HepG2 (cell line): ENCODE data around the gene AFAP1. TPM values are rescaled to one million over a fixed set of nuclear protein-coding genes. Genes with fewer than 3 reads are reported as not detected.
A peak's percentile ranks its signal among the peaks of the same experiment; 100 is the strongest.

Experiments used
- ATF7 ChIP-seq, 2 experiments: fragments of 450-650 bp in 1 of 2; sonication (generic) in 1 of 2; formaldehyde crosslinking in 1 of 2; IDR thresholded peaks; 2 replicates each; pipeline versions ENCODE4 v1.4.0 to v1.6.1; 2016 to 2020; ENCODE audit warnings: antibody characterized with exemption in 1 of 2, mild to moderate bottlenecking in 1 of 2, missing genetic modification reagents in 1 of 2
- FIP1L1 ChIP-seq: fragments of 200-400 bp; formaldehyde crosslinking; IDR thresholded peaks from 2 replicates; pipeline ENCODE4 v1.6.1; 2018; ENCODE audit warnings: low read depth, mild to moderate bottlenecking, low read length, moderate library complexity, borderline replicate concordance; ENCODE audit not compliant: insufficient read depth
- FOSL1 ChIP-seq: sonication (generic); formaldehyde crosslinking; IDR thresholded peaks from 2 replicates; pipeline ENCODE4 v1.9.0; 2021; ENCODE audit warnings: missing genetic modification reagents, borderline replicate concordance
- HDAC1 ChIP-seq: sonication (generic); formaldehyde crosslinking; IDR thresholded peaks from 2 replicates; pipeline ENCODE4 v1.5.1; 2020; ENCODE audit warnings: mild to moderate bottlenecking, missing genetic modification reagents
- KAT7 ChIP-seq: IDR thresholded peaks from 2 replicates; pipeline ENCODE4 v1.6.1; 2018; ENCODE audit warnings: borderline replicate concordance, missing compliant biosample characterization
- REL ChIP-seq: sonication (generic); formaldehyde crosslinking; conservative IDR thresholded peaks from 2 replicates; pipeline ENCODE4 v1.8.0; 2022; ENCODE audit warnings: mild to moderate bottlenecking, missing genetic modification reagents, moderate library complexity
- SMARCC2 ChIP-seq: fragments of 450-650 bp; IDR thresholded peaks from 2 replicates; pipeline ENCODE4 v1.6.1; 2017; ENCODE audit warnings: antibody characterized with exemption, mild to moderate bottlenecking
- ZNF331 ChIP-seq: sonication (generic); formaldehyde crosslinking; IDR thresholded peaks from 2 replicates; pipeline ENCODE4 v1.4.0; 2020; ENCODE audit warnings: missing genetic modification reagents
- ZNF337 ChIP-seq: sonication (generic); formaldehyde crosslinking; IDR thresholded peaks from 2 replicates; pipeline ENCODE4 v1.5.1; 2020; ENCODE audit warnings: missing genetic modification reagents, low read depth, mild to moderate bottlenecking, borderline replicate concordance
- ZNF670 ChIP-seq: sonication (generic); formaldehyde crosslinking; IDR thresholded peaks from 2 replicates; pipeline ENCODE4 v1.8.0; 2022; ENCODE audit warnings: mild to moderate bottlenecking, missing genetic modification reagents, borderline replicate concordance
- ZNF776 ChIP-seq: sonication (generic); formaldehyde crosslinking; IDR thresholded peaks from 2 replicates; pipeline ENCODE4 v1.4.0; 2020; ENCODE audit warnings: mild to moderate bottlenecking, missing genetic modification reagents
- ZSCAN30 ChIP-seq: sonication (generic); formaldehyde crosslinking; IDR thresholded peaks from 2 replicates; pipeline ENCODE4 v1.5.0; 2020; ENCODE audit warnings: mild to moderate bottlenecking, missing genetic modification reagents
- polyA plus RNA-seq, 8 experiments: library from polyadenylated mRNA; depleted of rRNA in 3 of 8; stranded (reverse) in 7 of 8; unstranded in 1 of 8; fragments of >200 nt; fragmentation: Illumina TruSeq in 4 of 8; extraction: Trizol in 4 of 8; gene quantifications; 2 replicates each; pipeline versions ENCODE4 v1.2.1 to v1.2.3, GENCODE V29; 2011 to 2016; ENCODE audit warnings: low read depth in 4 of 8, missing spikeins in 1 of 8, mixed read lengths in 1 of 8; ENCODE audit not compliant: insufficient read depth in 1 of 8
- total RNA-seq, 5 experiments: library from RNA; depleted of rRNA; stranded (reverse); fragments of >200 nt; fragmentation: Illumina TruSeq; extraction: Trizol; gene quantifications; 2 replicates each; pipeline ENCODE4 v1.2.3, GENCODE V29; 2016; ENCODE audit warnings: low read depth in 1 of 5
- TF ChIP-seq, protein P1 (sequence below): IDR thresholded peaks from 2 replicates; pipeline ENCODE4 v1.6.1; 2016; ENCODE audit warnings: mild to moderate bottlenecking, missing biosample characterization, missing genetic modification reagents
- TF ChIP-seq, protein P2 (sequence below): sonication (generic); formaldehyde crosslinking; IDR thresholded peaks from 2 replicates; pipeline ENCODE4 v1.5.1; 2020; ENCODE audit warnings: mild to moderate bottlenecking, missing genetic modification reagents, moderate library complexity
- TF ChIP-seq, protein P3 (sequence below): sonication (generic); formaldehyde crosslinking; IDR thresholded peaks from 2 replicates; pipeline ENCODE4 v1.4.0; 2020; ENCODE audit warnings: missing genetic modification reagents, mild to moderate bottlenecking, borderline replicate concordance
- TF ChIP-seq, protein P4 (sequence below): sonication (generic); formaldehyde crosslinking; IDR thresholded peaks from 2 replicates; pipeline ENCODE4 v1.4.0; 2020; ENCODE audit warnings: missing genetic modification reagents, borderline replicate concordance

AFAP1 gene
- total and polyA plus RNA-seq, 2 of the 13 experiments (the other 11 are each of a cell fraction or from before 2014, with no cell fraction given): 2.5 TPM

DNA sequence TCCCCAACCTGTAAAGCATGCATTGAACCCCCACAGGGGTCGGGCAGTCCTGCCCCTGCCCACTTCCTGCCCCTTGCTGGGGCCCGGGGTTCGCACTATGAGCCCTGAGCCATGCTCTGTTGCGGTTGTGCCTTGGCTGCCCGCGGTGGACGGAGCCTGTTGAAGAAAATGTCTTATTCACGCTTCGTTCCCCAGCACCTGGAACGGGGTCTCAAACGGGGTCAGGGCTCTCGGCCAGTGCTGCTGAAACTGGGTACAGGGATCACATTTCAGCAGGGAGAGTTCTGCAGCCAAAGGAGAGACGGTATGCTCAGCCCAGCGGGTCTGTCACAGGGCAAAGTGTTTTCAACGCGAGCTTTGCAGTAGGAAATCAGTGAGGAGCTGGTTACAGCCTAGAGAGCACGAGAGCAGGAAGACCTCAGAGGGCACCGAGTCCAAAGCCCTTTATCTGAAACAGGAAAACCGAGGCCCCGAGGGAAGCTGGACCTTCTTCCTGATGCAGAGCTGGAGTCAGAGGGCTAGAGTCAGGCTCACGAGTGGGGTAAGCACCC, 46.3 kb upstream of the AFAP1 start (continued):
- no peak for TF ChIP-seq ATF7 (IDR thresholded peaks at IDR 0.05)
- TF ChIP-seq ATF7 (CRISPR knock-in tag; IDR thresholded peaks at IDR 0.05): no peak
- no peak for TF ChIP-seq ZNF337 (CRISPR knock-in tag)
- no peak for TF ChIP-seq SMARCC2
- TF ChIP-seq FOSL1 (CRISPR knock-in tag): no peak
- no peak for TF ChIP-seq KAT7 (CRISPR knock-in tag)
- TF ChIP-seq ZNF331: no peak
- no peak for TF ChIP-seq ZNF776 (CRISPR knock-in tag)
- TF ChIP-seq, protein P1, sequence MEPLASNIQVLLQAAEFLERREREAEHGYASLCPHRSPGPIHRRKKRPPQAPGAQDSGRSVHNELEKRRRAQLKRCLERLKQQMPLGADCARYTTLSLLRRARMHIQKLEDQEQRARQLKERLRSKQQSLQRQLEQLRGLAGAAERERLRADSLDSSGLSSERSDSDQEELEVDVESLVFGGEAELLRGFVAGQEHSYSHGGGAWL (CRISPR knock-in tag): no peak
- no peak for TF ChIP-seq ZSCAN30 (CRISPR knock-in tag)
- TF ChIP-seq, protein P2, sequence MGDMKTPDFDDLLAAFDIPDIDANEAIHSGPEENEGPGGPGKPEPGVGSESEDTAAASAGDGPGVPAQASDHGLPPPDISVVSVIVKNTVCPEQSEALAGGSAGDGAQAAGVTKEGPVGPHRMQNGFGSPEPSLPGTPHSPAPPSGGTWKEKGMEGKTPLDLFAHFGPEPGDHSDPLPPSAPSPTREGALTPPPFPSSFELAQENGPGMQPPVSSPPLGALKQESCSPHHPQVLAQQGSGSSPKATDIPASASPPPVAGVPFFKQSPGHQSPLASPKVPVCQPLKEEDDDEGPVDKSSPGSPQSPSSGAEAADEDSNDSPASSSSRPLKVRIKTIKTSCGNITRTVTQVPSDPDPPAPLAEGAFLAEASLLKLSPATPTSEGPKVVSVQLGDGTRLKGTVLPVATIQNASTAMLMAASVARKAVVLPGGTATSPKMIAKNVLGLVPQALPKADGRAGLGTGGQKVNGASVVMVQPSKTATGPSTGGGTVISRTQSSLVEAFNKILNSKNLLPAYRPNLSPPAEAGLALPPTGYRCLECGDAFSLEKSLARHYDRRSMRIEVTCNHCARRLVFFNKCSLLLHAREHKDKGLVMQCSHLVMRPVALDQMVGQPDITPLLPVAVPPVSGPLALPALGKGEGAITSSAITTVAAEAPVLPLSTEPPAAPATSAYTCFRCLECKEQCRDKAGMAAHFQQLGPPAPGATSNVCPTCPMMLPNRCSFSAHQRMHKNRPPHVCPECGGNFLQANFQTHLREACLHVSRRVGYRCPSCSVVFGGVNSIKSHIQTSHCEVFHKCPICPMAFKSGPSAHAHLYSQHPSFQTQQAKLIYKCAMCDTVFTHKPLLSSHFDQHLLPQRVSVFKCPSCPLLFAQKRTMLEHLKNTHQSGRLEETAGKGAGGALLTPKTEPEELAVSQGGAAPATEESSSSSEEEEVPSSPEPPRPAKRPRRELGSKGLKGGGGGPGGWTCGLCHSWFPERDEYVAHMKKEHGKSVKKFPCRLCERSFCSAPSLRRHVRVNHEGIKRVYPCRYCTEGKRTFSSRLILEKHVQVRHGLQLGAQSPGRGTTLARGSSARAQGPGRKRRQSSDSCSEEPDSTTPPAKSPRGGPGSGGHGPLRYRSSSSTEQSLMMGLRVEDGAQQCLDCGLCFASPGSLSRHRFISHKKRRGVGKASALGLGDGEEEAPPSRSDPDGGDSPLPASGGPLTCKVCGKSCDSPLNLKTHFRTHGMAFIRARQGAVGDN (CRISPR knock-in tag): peak; percentile 51
- TF ChIP-seq, protein P3, sequence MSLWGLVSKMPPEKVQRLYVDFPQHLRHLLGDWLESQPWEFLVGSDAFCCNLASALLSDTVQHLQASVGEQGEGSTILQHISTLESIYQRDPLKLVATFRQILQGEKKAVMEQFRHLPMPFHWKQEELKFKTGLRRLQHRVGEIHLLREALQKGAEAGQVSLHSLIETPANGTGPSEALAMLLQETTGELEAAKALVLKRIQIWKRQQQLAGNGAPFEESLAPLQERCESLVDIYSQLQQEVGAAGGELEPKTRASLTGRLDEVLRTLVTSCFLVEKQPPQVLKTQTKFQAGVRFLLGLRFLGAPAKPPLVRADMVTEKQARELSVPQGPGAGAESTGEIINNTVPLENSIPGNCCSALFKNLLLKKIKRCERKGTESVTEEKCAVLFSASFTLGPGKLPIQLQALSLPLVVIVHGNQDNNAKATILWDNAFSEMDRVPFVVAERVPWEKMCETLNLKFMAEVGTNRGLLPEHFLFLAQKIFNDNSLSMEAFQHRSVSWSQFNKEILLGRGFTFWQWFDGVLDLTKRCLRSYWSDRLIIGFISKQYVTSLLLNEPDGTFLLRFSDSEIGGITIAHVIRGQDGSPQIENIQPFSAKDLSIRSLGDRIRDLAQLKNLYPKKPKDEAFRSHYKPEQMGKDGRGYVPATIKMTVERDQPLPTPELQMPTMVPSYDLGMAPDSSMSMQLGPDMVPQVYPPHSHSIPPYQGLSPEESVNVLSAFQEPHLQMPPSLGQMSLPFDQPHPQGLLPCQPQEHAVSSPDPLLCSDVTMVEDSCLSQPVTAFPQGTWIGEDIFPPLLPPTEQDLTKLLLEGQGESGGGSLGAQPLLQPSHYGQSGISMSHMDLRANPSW (CRISPR knock-in tag): no peak
- TF ChIP-seq HDAC1: no peak
- TF ChIP-seq, protein P4, sequence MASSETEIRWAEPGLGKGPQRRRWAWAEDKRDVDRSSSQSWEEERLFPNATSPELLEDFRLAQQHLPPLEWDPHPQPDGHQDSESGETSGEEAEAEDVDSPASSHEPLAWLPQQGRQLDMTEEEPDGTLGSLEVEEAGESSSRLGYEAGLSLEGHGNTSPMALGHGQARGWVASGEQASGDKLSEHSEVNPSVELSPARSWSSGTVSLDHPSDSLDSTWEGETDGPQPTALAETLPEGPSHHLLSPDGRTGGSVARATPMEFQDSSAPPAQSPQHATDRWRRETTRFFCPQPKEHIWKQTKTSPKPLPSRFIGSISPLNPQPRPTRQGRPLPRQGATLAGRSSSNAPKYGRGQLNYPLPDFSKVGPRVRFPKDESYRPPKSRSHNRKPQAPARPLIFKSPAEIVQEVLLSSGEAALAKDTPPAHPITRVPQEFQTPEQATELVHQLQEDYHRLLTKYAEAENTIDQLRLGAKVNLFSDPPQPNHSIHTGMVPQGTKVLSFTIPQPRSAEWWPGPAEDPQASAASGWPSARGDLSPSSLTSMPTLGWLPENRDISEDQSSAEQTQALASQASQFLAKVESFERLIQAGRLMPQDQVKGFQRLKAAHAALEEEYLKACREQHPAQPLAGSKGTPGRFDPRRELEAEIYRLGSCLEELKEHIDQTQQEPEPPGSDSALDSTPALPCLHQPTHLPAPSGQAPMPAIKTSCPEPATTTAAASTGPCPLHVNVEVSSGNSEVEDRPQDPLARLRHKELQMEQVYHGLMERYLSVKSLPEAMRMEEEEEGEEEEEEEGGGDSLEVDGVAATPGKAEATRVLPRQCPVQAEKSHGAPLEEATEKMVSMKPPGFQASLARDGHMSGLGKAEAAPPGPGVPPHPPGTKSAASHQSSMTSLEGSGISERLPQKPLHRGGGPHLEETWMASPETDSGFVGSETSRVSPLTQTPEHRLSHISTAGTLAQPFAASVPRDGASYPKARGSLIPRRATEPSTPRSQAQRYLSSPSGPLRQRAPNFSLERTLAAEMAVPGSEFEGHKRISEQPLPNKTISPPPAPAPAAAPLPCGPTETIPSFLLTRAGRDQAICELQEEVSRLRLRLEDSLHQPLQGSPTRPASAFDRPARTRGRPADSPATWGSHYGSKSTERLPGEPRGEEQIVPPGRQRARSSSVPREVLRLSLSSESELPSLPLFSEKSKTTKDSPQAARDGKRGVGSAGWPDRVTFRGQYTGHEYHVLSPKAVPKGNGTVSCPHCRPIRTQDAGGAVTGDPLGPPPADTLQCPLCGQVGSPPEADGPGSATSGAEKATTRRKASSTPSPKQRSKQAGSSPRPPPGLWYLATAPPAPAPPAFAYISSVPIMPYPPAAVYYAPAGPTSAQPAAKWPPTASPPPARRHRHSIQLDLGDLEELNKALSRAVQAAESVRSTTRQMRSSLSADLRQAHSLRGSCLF (CRISPR knock-in tag): no peak
- no peak for TF ChIP-seq FIP1L1
- TF ChIP-seq REL (CRISPR knock-in tag): no peak
- no peak for TF ChIP-seq ZNF670
